NCI-H345 treated with DMSO at 0.1 percent for 48 hours (cell line): ENCODE results near the gene DLGAP1.
A peak's percentile ranks its signal among the peaks of the same experiment; 100 is the strongest.

Source experiments
- DNase-seq: peaks from one replicate; lab custom pipeline; 2025; ENCODE audit not compliant: unreplicated experiment; lab: John Stamatoyannopoulos, UW

DLGAP1 gene

GRCh38 chr18:4181882-4182568 is 273.1 kb downstream of the DLGAP1 start:
- DNase-seq, result no peak

- DNase-seq, result no peak
Observed at GRCh38 chr18:4181086-4181485, 274.0 kb downstream of the DLGAP1 start.

- no peak for DNase-seq
Observed at GRCh38 chr18:4172196-4173100, 282.7 kb downstream of the DLGAP1 start.

GRCh38 chr18:4157352-4157751 is 297.8 kb downstream of the DLGAP1 start:
- DNase-seq, result no peak

- DNase-seq, result no peak
Observed at GRCh38 chr18:4146797-4147196, 308.3 kb downstream of the DLGAP1 start.

GRCh38 chr18:4144201-4144600 is 310.9 kb downstream of the DLGAP1 start:
- DNase-seq, result no peak

- DNase-seq, result no peak
Observed at GRCh38 chr18:4143585-4143984, 311.5 kb downstream of the DLGAP1 start.

DNA sequence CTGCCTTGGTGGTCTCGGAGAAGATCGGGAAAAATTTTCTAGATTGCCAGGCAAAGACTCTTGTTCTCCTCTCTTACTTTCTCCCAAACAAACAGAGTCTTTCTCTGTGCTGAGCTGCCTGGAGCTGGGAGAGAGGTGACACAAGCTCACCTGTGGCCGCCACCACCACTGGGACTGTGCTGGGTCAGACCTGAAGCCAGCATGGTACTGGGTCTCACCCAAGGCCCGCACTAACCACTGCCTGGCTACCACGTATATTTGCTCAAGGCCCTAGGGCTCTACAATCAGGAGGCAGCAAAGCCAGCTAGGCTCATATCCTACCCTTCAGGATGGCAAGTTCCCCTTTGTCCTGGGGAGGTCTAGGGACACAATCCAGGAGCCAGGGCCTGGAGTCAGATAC is 312.2 kb downstream of the DLGAP1 start:
- no peak for DNase-seq

GRCh38 chr18:4134700-4135099 is 320.4 kb downstream of the DLGAP1 start:
- DNase-seq, result peak; percentile 32

- peak; percentile 59 for DNase-seq
Observed at GRCh38 chr18:4130734-4131719, 324.1 kb downstream of the DLGAP1 start.

DNA sequence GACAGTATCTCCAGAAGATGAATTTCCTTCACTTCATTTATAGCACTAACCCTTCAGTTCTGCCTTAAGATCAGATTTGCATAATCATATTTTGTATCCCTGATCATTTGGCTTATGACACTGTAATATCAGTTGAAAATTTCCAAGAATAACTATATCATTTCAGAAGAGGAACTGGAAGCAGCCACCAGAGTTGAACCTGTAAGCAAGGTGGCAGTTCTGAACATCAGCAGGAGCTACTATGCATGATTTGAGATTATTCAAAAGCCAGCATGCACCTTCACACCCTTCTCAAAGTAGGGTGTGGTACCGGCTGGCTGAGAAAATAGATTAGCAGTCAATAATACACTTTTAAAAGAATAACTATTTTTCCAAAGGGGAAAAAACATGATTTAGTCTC is 328.2 kb downstream of the DLGAP1 start:
- DNase-seq, result no peak

GRCh38 chr18:4125627-4126230 is 329.4 kb downstream of the DLGAP1 start:
- DNase-seq, result peak; percentile 33

DNA sequence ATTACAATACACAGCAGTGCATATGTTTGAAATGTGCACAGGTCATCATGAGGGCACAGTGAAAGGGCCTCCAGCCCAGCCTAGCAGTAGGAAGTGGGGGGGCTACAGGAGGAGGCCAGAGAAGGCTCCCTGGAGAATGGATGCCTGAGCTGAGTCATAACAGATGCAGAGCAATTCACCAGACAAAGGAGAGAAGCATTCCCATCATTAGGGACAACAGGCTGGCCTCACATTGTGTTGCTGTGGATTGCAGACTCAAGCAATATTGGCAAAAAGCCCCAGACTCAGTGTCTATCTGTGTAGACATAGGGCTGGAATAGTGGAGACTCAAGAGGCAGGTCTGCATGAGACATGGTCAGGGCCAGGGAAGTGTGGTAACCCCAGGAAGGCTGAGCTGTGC is 329.9 kb downstream of the DLGAP1 start:
- DNase-seq, result no peak

DNA sequence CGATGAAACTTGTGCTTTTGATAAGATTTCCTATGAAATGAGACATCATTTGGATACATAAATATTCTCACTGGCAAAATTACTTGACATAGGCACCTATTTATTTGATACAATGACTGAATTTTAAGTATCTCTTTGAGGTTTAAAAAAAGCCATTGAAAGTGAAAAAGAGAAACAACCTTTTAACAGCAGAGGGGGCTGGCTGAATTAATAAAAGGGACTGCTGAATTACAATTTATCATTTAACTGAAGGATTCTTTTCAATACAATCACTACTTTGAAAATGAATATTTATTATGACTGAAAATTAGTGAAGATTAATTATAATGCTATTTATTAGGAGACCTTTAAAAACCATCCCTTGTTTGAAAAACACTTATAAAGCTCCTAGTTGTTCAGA is 335.3 kb downstream of the DLGAP1 start:
- DNase-seq, result no peak

DNA sequence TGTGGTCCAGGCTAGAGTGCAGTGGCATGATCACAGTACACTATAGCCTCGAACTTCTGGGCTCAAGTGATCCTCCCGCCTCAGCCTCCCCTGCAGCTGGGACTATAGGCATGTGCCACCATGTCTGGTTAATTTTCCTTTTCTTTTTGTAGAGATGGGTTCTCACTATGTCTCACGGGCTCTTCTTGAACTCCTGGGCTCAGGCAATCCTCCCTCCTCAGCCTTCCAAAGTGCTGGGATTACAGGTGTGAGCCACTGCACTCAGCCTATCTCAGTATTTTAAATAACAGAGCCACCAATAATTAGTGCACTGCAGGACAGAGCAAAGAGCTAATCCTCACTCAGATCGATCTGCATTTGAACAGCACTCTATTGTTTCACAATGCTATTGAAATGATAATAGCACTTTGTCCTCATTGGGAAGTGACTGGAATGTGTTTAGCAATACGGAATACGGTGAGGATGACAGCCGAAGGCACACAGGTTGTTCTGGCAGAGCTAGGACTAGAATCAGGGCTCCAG is 335.9 kb downstream of the DLGAP1 start:
- DNase-seq, result no peak

DNA sequence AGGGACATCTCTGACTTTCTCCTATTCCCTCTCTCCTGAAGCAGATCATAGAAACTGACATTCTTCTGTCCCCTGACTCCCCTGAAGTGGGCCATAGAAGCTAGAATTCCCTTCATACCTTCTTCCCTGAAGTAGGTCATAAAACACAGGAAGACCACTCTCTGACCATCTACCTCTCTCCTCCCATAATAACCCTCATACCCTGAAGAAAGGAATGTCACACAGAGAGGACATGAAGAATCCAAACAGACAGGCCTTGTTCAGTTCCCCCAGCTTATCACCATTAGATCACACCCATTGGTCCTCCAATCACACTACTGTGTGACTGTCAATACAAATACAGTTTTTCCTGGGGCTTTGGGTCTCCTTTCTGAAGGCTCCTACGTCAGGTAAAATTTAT is 347.1 kb downstream of the DLGAP1 start:
- DNase-seq, result no peak

GRCh38 chr18:4107049-4107467 is 348.0 kb downstream of the DLGAP1 start:
- DNase-seq, result no peak

DNA sequence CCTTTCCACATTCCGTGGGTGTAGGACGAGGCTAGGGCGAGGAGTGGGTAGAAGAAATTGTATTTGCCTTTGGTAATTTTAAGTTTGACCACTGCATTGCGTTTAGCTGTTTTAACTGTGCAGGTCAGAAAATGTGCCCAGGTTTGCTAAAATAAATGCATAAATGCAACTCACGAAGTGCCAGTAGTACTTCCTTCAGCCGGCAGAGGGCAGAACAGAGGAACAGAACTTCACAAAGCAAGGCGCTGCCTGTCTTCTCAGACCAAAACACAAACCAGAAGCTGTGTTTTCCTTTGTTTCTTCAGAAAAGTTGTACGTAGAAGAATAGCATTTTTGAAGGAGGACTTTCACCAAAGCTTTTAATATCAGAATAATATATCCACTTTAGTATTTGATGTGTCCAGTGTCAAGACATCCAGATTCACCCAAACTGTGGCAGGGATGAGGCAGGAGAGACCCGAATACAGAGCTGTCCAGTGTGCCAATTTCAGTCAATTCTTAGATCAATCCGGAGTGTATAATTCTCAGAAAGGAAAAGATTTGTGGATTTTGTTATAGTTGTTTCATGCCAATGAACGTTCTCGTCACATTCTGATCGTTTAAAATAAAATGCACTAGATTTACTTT is 348.6 kb downstream of the DLGAP1 start:
- peak; percentile 19 for DNase-seq

- no peak for DNase-seq
Observed at GRCh38 chr18:4102901-4103300, 352.2 kb downstream of the DLGAP1 start.

GRCh38 chr18:4101009-4101408 is 354.1 kb downstream of the DLGAP1 start:
- no peak for DNase-seq
